Glutamatergic neuron (in vitro differentiated cells): ENCODE results near the gene ZNF32. TPM values are rescaled to one million over a fixed set of nuclear protein-coding genes. Genes with fewer than 3 reads are reported as not detected.

Experiments used
- DNase-seq: peaks from one replicate; pipeline ENCODE4 v3.0.0; 2022
- H3K27ac Mint-ChIP-seq: one replicate; pipeline ENCODE4 v1.8.0; 2020; ENCODE audit warnings: mild to moderate bottlenecking, mixed read lengths, inconsistent platforms; ENCODE audit not compliant: unreplicated experiment
- H3K27me3 Mint-ChIP-seq: one replicate; pipeline ENCODE4 v1.8.0; 2020; ENCODE audit warnings: mild to moderate bottlenecking, moderate library complexity, mixed read lengths, inconsistent platforms; ENCODE audit not compliant: unreplicated experiment
- H3K36me3 Mint-ChIP-seq: one replicate; pipeline ENCODE4 v1.8.0; 2020; ENCODE audit warnings: mild to moderate bottlenecking, mixed read lengths, inconsistent platforms; ENCODE audit not compliant: unreplicated experiment
- H3K4me1 Mint-ChIP-seq: one replicate; pipeline ENCODE4 v1.8.0; 2020; ENCODE audit warnings: mild to moderate bottlenecking, low read depth, mixed read lengths, inconsistent platforms; ENCODE audit not compliant: unreplicated experiment
- H3K4me3 Mint-ChIP-seq: one replicate; pipeline ENCODE4 v1.8.0; 2020; ENCODE audit warnings: mild to moderate bottlenecking, mixed read lengths, inconsistent platforms; ENCODE audit not compliant: unreplicated experiment
- H3K9me3 Mint-ChIP-seq: one replicate; pipeline ENCODE4 v1.8.0; 2020; ENCODE audit warnings: mild to moderate bottlenecking, moderate library complexity, mixed read lengths, inconsistent platforms; ENCODE audit not compliant: unreplicated experiment
- CTCF ChIP-seq: fragments of 200-600 bp; sonication (generic); IDR thresholded peaks from one replicate; pipeline ENCODE4 v1.5.0; 2021; ENCODE audit not compliant: partially characterized antibody, unreplicated experiment
- long read RNA-seq: library from polyadenylated mRNA; unstranded; transcript quantifications from one replicate; pipeline ENCODE4 v2.0.0, GENCODE V29; 2020; ENCODE audit not compliant: unreplicated experiment
- total RNA-seq: library from RNA; stranded (reverse); fragmentation: NEBNext Ultra II Directional; extraction: Animal tissue kit (Norgen Biotek cat#: 25700); gene quantifications from one replicate; pipeline ENCODE4 v1.2.1, GENCODE V29; 2021; ENCODE audit not compliant: unreplicated experiment

ZNF32 gene
- total RNA-seq = 32.1 TPM
- long read RNA-seq, transcript ZNF32-201 (3 exons, 1,137 nt) = major isoform, 9 of 24 reads
- long read RNA-seq, partial matches to known transcripts = 3 of 24 reads
- long read RNA-seq, other reads (novel, unspliced or antisense) = 9 of 24 reads

- Mint-ChIP-seq H3K27ac (peak within 1 kb of the TSS; percentile 97), H3K9me3 (peaks cover 21% of the 10 kb centered on the region), H3K4me3 (peak within 1 kb of the TSS; percentile 98), H3K4me1 (peaks cover 5% of the 10 kb centered on the region), H3K36me3 (peaks cover 44% of the 10 kb centered on the region), H3K27me3 (peaks cover 13% of the 10 kb centered on the region)
- DNase-seq = peak; percentile 92
- TF ChIP-seq CTCF = no peak
These were observed at the start of gene ZNF32 for GRCh38 chr10:43648398-43649184. ZNF32 (minus strand) TSS chr10:43648881; CDS start chr10:43646133, 2,748 bp downstream.

- no peaks in the 10 kb centered on the region for H3K36me3 Mint-ChIP-seq
These were observed 49.5 kb upstream of the ZNF32 start for GRCh38 chr10:43698156-43698555.

GRCh38 chr10:43696909-43697483, 48.3 kb upstream of the ZNF32 start:
- Mint-ChIP-seq H3K9me3 (no peaks in the 10 kb centered on the region), H3K4me1 (no peaks in the 10 kb centered on the region), H3K27ac (no peak overlapping the region), H3K36me3 (no peaks in the 10 kb centered on the region), H3K27me3 (peaks cover 6% of the 10 kb centered on the region), H3K4me3 (no peak overlapping the region)
- no peak for TF ChIP-seq CTCF
- no peak for DNase-seq

More at GRCh38 chr10:43698156-43698555, 49.5 kb upstream of the ZNF32 start:
- H3K27me3 Mint-ChIP-seq = no peaks in the 10 kb centered on the region
- no peak overlapping the region for H3K27ac Mint-ChIP-seq
- no peak for TF ChIP-seq CTCF
- no peaks in the 10 kb centered on the region for H3K9me3 Mint-ChIP-seq
- no peak overlapping the region for H3K4me3 Mint-ChIP-seq
- DNase-seq = no peak
- no peaks in the 10 kb centered on the region for H3K4me1 Mint-ChIP-seq

- Mint-ChIP-seq H3K36me3 (no peaks in the 10 kb centered on the region), H3K27me3 (peaks cover 6% of the 10 kb centered on the region), H3K27ac (no peak overlapping the region), H3K4me3 (no peak overlapping the region), H3K4me1 (no peaks in the 10 kb centered on the region), H3K9me3 (no peaks in the 10 kb centered on the region)
- TF ChIP-seq CTCF = no peak
- no peak for DNase-seq
These were observed 47.0 kb upstream of the ZNF32 start for GRCh38 chr10:43695730-43696129.

- peaks cover 6% of the 10 kb centered on the region for H3K27me3 Mint-ChIP-seq
- no peaks in the 10 kb centered on the region for H3K4me1 Mint-ChIP-seq
These were observed 46.6 kb upstream of the ZNF32 start for GRCh38 chr10:43695321-43695720.

More at GRCh38 chr10:43695321-43695720, 46.6 kb upstream of the ZNF32 start:
- H3K27ac Mint-ChIP-seq = no peak overlapping the region
- no peaks in the 10 kb centered on the region for H3K36me3 Mint-ChIP-seq
- no peak for TF ChIP-seq CTCF
- peaks cover under 1% of the 10 kb centered on the region for H3K9me3 Mint-ChIP-seq
- no peak overlapping the region for H3K4me3 Mint-ChIP-seq
- DNase-seq = no peak
